ENCODE results near the gene RABGAP1L. TPM values are rescaled to one million over a fixed set of nuclear protein-coding genes. Genes with fewer than 3 reads are reported as not detected.
A peak's percentile ranks its signal among the peaks of the same experiment; 100 is the strongest.

The RABGAP1L gene
- total and polyA plus RNA-seq, 2 donors from 2014 or later, result 16.2 to 48.5 TPM

DNA sequence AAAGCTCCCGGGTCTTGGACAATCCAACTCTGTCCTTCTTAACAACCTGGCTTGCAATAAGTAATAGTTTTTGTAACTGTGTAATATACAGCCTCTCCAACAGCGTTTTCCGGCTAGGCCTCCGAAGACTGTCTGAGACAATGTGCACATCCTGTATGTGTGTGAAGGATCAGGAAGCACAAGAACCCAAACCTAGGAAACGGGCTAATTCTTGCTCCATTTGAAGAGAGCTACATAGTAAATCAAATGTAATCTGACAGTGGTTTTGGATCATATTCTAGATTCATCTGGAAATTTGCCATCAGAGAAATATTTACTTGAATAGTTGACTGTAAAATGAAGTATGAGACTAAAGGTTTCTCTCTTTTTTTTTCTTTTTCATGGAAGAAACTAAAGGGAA is 289.7 kb downstream of the RABGAP1L start:
- DNase-seq (peak in 2 of 5 donors; percentile 8 to 51), FAIRE-seq (peak; percentile 49)
- H3K36me3 ChIP-seq (ENCODE audit: control insufficient read depth in 2 of 3, insufficient read depth in 3 of 3, low read length in 3 of 3), result no peaks in the 10 kb centered on the region
- intact Hi-C loops (cut with DNase I), result no loop called here
- no peaks in the 10 kb centered on the region for H3K9me3 ChIP-seq (ENCODE audit: control insufficient read depth in 2 of 3, insufficient read depth in 1 of 3, low read length in 3 of 3)
- peaks cover 0 to 2% (median 0%) of the 10 kb centered on the region in 3 donors for H3K4me1 ChIP-seq (ENCODE audit: control insufficient read depth in 2 of 3, insufficient read depth in 2 of 3, low read depth in 1 of 3, low read length in 3 of 3)
- H3K27ac ChIP-seq (ENCODE audit: low read depth in 2 of 2, low read length in 2 of 2), result peak overlapping the region in 1 of 2 donors; percentile 33
- H3K27me3 ChIP-seq (ENCODE audit: control insufficient read depth, insufficient read depth, low read length), result no peaks in the 10 kb centered on the region
- H3K9ac ChIP-seq (ENCODE audit: low read length in 3 of 3), result no peak overlapping the region
- TF ChIP-seq, protein P1, sequence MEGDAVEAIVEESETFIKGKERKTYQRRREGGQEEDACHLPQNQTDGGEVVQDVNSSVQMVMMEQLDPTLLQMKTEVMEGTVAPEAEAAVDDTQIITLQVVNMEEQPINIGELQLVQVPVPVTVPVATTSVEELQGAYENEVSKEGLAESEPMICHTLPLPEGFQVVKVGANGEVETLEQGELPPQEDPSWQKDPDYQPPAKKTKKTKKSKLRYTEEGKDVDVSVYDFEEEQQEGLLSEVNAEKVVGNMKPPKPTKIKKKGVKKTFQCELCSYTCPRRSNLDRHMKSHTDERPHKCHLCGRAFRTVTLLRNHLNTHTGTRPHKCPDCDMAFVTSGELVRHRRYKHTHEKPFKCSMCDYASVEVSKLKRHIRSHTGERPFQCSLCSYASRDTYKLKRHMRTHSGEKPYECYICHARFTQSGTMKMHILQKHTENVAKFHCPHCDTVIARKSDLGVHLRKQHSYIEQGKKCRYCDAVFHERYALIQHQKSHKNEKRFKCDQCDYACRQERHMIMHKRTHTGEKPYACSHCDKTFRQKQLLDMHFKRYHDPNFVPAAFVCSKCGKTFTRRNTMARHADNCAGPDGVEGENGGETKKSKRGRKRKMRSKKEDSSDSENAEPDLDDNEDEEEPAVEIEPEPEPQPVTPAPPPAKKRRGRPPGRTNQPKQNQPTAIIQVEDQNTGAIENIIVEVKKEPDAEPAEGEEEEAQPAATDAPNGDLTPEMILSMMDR (IDR thresholded peaks at IDR 0.05; ENCODE audit: borderline replicate concordance, extremely low read depth, insufficient read depth), result no peak
- H3K4me3 ChIP-seq (ENCODE audit: low read length in 3 of 3), result no peak overlapping the region

DNA sequence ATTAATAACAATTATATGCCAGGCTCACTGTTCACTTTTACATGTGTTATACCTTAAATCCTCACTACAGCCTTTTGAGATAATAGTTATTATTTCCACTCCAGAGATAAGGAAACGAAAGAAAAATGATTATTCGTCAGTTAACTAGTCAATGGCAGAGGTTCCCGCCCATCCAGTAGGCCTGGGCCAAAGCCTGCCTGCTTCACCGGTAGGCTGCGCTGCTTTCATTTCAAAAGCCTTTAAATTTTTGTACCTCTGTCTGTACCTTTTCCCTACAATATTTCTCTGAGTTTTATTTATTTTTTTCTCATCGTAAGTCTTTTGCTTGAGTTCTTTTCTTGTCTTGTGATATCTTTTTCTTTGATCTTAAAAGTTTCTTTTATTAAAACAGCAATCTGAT is 292.1 kb downstream of the RABGAP1L start:
- Histone ChIP-seq H3K27ac (ENCODE audit: low read depth in 2 of 2, low read length in 2 of 2) (no peak overlapping the region), H3K9me3 (ENCODE audit: control insufficient read depth in 2 of 3, insufficient read depth in 1 of 3, low read length in 3 of 3) (no peaks in the 10 kb centered on the region), H3K4me1 (ENCODE audit: control insufficient read depth in 2 of 3, insufficient read depth in 2 of 3, low read depth in 1 of 3, low read length in 3 of 3) (peaks cover 0 to 2% (median 0%) of the 10 kb centered on the region in 3 donors), H3K36me3 (ENCODE audit: control insufficient read depth in 2 of 3, insufficient read depth in 3 of 3, low read length in 3 of 3) (no peaks in the 10 kb centered on the region), H3K4me3 (ENCODE audit: low read length in 3 of 3) (no peak overlapping the region), H3K27me3 (ENCODE audit: control insufficient read depth, insufficient read depth, low read length) (no peaks in the 10 kb centered on the region), H3K9ac (ENCODE audit: low read length in 3 of 3) (no peak overlapping the region)
- DNase-seq (no peak), FAIRE-seq (no peak)
- TF ChIP-seq, protein P1 (IDR thresholded peaks at IDR 0.05; ENCODE audit: borderline replicate concordance, extremely low read depth, insufficient read depth), result no peak
- intact Hi-C loops (cut with DNase I), result no loop called here

DNA sequence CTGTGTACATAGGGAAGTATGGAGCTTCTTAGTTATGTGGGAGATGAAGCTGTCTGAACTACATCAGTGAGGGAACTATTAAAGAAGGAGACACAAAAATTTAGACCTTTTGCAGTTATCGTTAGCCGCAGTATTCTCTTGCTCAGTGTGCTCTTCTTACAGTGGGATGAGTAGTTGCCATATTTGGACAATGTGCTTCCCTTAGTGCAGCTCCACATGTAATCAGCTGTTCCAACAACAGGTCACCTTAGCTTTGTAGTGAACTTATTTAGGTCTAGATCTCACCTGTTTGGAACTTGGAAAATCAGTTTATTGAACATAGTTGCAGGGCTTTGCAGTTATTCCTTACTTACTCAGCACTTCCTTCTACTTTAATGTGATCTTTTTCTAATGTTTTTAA is 306.5 kb downstream of the RABGAP1L start:
- DNase-seq (no peak), FAIRE-seq (no peak)
- no peaks in the 10 kb centered on the region for H3K4me1 ChIP-seq (ENCODE audit: control insufficient read depth in 2 of 3, insufficient read depth in 2 of 3, low read depth in 1 of 3, low read length in 3 of 3)
- no peaks in the 10 kb centered on the region for H3K27me3 ChIP-seq (ENCODE audit: control insufficient read depth, insufficient read depth, low read length)
- H3K4me3 ChIP-seq (ENCODE audit: low read length in 3 of 3), result no peak overlapping the region
- H3K9me3 ChIP-seq (ENCODE audit: control insufficient read depth in 2 of 3, insufficient read depth in 1 of 3, low read length in 3 of 3), result no peaks in the 10 kb centered on the region
- H3K9ac ChIP-seq (ENCODE audit: low read length in 3 of 3), result no peak overlapping the region
- intact Hi-C loops (cut with DNase I), result no loop called here
- H3K27ac ChIP-seq (ENCODE audit: low read depth in 2 of 2, low read length in 2 of 2), result no peak overlapping the region
- TF ChIP-seq, protein P1 (IDR thresholded peaks at IDR 0.05; ENCODE audit: borderline replicate concordance, extremely low read depth, insufficient read depth), result no peak
- no peaks in the 10 kb centered on the region for H3K36me3 ChIP-seq (ENCODE audit: control insufficient read depth in 2 of 3, insufficient read depth in 3 of 3, low read length in 3 of 3)

DNA sequence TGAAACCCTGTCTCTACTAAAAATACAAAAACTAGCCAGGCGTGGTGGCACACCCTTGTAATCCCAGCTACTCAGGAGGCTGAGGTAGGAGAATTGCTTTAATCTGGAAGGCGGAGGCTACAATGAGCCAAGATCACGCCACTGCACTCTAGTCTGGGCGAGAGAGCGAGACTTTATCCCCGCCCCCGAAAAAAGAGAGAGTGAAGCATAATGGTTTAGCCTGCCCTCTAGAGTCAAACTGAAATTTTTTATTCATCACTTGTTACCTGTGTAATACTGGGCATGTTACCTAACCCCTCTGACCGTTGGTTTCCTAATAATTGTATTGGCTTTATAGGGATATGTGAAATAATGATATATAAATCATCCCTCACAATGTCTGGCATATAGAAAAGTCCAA is 307.3 kb downstream of the RABGAP1L start:
- TF ChIP-seq, protein P1 (IDR thresholded peaks at IDR 0.05; ENCODE audit: borderline replicate concordance, extremely low read depth, insufficient read depth), result no peak
- Histone ChIP-seq H3K27me3 (ENCODE audit: control insufficient read depth, insufficient read depth, low read length) (no peaks in the 10 kb centered on the region), H3K36me3 (ENCODE audit: control insufficient read depth in 2 of 3, insufficient read depth in 3 of 3, low read length in 3 of 3) (no peaks in the 10 kb centered on the region), H3K9me3 (ENCODE audit: control insufficient read depth in 2 of 3, insufficient read depth in 1 of 3, low read length in 3 of 3) (no peaks in the 10 kb centered on the region), H3K9ac (ENCODE audit: low read length in 3 of 3) (no peak overlapping the region), H3K4me3 (ENCODE audit: low read length in 3 of 3) (no peak overlapping the region), H3K4me1 (ENCODE audit: control insufficient read depth in 2 of 3, insufficient read depth in 2 of 3, low read depth in 1 of 3, low read length in 3 of 3) (no peaks in the 10 kb centered on the region), H3K27ac (ENCODE audit: low read depth in 2 of 2, low read length in 2 of 2) (no peak overlapping the region)
- intact Hi-C loops (cut with DNase I), result no loop called here
- no peak for DNase-seq
- FAIRE-seq, result no peak
